Vagina (tissue), 2 donors: ENCODE data around the gene SYNE1. TPM values are rescaled to one million over a fixed set of nuclear protein-coding genes. Genes with fewer than 3 reads are reported as not detected.

Experiments
- DNase-seq, 2 donors: peaks; one replicate each; pipeline ENCODE4 v3.0.0-alpha.2; 2017; ENCODE audit errors: extremely low spot score in 2 of 2
- H3K27ac ChIP-seq: fragments of 200-600 bp; sonication (generic); one replicate; pipeline ENCODE4 v1.5.1; 2019
- H3K27me3 ChIP-seq: fragments of 200-600 bp; sonication (generic); one replicate; pipeline ENCODE4 v1.5.1; 2019
- H3K36me3 ChIP-seq, 2 donors: fragments of 200-600 bp; sonication (generic); one replicate each; pipeline ENCODE4 v1.5.1; 2017 to 2019
- H3K4me1 ChIP-seq: fragments of 200-600 bp; sonication (generic); one replicate; pipeline ENCODE4 v1.5.1; 2019
- H3K4me3 ChIP-seq, 2 donors: fragments of 200-600 bp; sonication (generic); 1 replicate in 1 of 2; 2 replicates in 1 of 2; pipeline ENCODE4 v1.5.1; 2016 to 2019
- H3K9me3 ChIP-seq: fragments of 200-600 bp; sonication (generic); one replicate; pipeline ENCODE4 v1.5.1; 2019
- POLR2A ChIP-seq, 2 donors: fragments of 450-650 bp; IDR thresholded peaks; one replicate each; pipeline ENCODE4 v1.6.1; 2017; ENCODE audit warnings: antibody characterized with exemption in 2 of 2, mild to moderate bottlenecking in 2 of 2, moderate library complexity in 2 of 2
- POLR2AphosphoS5 ChIP-seq, 2 donors: sonication (generic); formaldehyde crosslinking; IDR thresholded peaks; one replicate each; pipeline ENCODE4 v1.9.0; 2017; ENCODE audit warnings: antibody characterized with exemption in 2 of 2, mild to moderate bottlenecking in 2 of 2, low read depth in 1 of 2; ENCODE audit not compliant: insufficient read depth in 1 of 2
- intact Hi-C: fragments of 100-400 bp; cut with DNase I; formaldehyde crosslinking; loops from one replicate; pipeline ENCODE4 v1.15.1; 2023
- total RNA-seq: library from RNA; depleted of rRNA; stranded (reverse); fragments of >200 nt; gene quantifications from one replicate; pipeline ENCODE4 v1.2.3, GENCODE V29; 2016
- TF ChIP-seq, protein P1 (sequence below), 3 experiments: fragments of 450-650 bp in 2 of 3; fragments of 200-600 bp in 1 of 3; sonication (generic) in 1 of 3; IDR thresholded peaks; one replicate each; pipeline ENCODE4 v1.5.1; 2017 to 2019; ENCODE audit warnings: antibody characterized with exemption in 3 of 3, mild to moderate bottlenecking in 2 of 3, moderate library complexity in 2 of 3

SYNE1 gene
- total RNA-seq, 1 donor from 2014 or later: 81.5 TPM

DNA sequence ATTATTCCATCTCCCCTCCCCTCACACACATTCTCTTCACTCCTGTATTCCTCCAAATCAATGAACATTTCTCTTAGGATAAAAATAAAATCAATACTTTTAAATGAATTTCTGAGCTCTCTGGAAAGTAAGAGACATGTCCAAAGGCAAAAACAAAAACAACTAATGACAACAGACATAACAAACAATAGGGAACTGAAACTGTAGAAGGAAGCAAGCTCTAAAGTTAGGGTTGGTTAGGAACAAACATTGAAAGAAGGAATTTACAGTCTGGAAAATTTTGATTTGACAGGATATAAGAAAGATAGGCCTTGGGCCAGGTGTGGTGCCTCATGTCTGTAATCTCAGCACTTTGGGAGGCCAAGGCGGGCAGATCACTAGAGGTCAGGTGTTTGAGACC is 43.0 kb upstream of the SYNE1 start:
- intact Hi-C loops: no loop called here
- Histone ChIP-seq H3K4me3 (no peak overlapping the region), H3K9me3 (no peaks in the 10 kb centered on the region), H3K27ac (no peak overlapping the region), H3K36me3 (no peaks in the 10 kb centered on the region), H3K4me1 (no peaks in the 10 kb centered on the region), H3K27me3 (no peaks in the 10 kb centered on the region)
- DNase-seq: no peak
- no peak for TF ChIP-seq POLR2AphosphoS5 (IDR thresholded peaks at IDR 0.05; ENCODE audit: insufficient read depth in 1 of 2, low read depth in 1 of 2)
- no peak for TF ChIP-seq POLR2A (IDR thresholded peaks at IDR 0.05)
- TF ChIP-seq, protein P1, sequence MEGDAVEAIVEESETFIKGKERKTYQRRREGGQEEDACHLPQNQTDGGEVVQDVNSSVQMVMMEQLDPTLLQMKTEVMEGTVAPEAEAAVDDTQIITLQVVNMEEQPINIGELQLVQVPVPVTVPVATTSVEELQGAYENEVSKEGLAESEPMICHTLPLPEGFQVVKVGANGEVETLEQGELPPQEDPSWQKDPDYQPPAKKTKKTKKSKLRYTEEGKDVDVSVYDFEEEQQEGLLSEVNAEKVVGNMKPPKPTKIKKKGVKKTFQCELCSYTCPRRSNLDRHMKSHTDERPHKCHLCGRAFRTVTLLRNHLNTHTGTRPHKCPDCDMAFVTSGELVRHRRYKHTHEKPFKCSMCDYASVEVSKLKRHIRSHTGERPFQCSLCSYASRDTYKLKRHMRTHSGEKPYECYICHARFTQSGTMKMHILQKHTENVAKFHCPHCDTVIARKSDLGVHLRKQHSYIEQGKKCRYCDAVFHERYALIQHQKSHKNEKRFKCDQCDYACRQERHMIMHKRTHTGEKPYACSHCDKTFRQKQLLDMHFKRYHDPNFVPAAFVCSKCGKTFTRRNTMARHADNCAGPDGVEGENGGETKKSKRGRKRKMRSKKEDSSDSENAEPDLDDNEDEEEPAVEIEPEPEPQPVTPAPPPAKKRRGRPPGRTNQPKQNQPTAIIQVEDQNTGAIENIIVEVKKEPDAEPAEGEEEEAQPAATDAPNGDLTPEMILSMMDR (IDR thresholded peaks at IDR 0.05): no peak

DNA sequence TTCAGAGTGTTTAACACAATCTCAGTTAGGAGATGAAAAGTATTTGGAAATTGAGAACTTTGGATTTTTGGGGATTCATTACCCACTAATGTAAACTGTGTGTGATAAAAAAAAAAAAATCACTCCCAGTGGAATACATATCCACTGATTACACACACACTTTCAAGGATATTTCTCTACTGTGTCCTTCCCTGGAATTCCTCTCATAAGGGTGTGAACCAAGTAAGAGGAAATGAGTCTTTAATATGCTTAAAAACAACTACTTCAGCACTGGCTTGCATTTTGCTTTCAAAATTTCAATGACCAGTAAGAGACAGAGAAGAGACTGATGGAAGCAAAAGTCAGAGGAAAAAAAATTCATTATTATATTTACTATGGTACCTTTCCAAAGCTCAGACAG is 36.1 kb upstream of the SYNE1 start:
- no peak overlapping the region for H3K27ac ChIP-seq
- intact Hi-C loops: no loop called here

DNA sequence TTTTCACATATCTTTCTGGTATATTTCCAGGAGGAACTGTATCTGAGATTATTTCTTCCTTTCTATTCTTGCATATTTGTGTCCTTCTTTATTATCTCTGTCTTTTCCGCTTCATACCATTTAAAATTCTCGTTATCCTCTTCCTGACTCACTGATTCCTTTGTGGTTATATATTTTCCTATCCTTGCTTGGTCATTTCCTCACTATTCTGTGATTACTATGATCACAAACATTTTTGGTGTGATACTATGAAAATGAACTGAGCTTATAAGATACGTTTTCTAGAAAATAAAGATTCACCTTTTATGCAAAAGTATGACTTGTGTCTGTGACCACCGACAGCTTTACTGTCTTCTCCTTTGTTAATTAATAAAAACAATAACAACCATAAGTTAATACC is 34.0 kb upstream of the SYNE1 start:
- TF ChIP-seq POLR2AphosphoS5 (IDR thresholded peaks at IDR 0.05; ENCODE audit: insufficient read depth in 1 of 2, low read depth in 1 of 2): no peak
- no peak for TF ChIP-seq POLR2A (IDR thresholded peaks at IDR 0.05)
- TF ChIP-seq, protein P1 (IDR thresholded peaks at IDR 0.05): no peak
- intact Hi-C loops: no loop called here

More for the DNA sequence above, 36.1 kb upstream of the SYNE1 start:
- H3K27me3 ChIP-seq: no peaks in the 10 kb centered on the region
- no peak overlapping the region for H3K4me3 ChIP-seq
- no peaks in the 10 kb centered on the region for H3K36me3 ChIP-seq
- TF ChIP-seq POLR2AphosphoS5 (IDR thresholded peaks at IDR 0.05; ENCODE audit: insufficient read depth in 1 of 2, low read depth in 1 of 2): no peak
- TF ChIP-seq, protein P1 (IDR thresholded peaks at IDR 0.05): no peak
- TF ChIP-seq POLR2A (IDR thresholded peaks at IDR 0.05): no peak
- H3K9me3 ChIP-seq: no peaks in the 10 kb centered on the region
- no peak for DNase-seq
- no peaks in the 10 kb centered on the region for H3K4me1 ChIP-seq

DNA sequence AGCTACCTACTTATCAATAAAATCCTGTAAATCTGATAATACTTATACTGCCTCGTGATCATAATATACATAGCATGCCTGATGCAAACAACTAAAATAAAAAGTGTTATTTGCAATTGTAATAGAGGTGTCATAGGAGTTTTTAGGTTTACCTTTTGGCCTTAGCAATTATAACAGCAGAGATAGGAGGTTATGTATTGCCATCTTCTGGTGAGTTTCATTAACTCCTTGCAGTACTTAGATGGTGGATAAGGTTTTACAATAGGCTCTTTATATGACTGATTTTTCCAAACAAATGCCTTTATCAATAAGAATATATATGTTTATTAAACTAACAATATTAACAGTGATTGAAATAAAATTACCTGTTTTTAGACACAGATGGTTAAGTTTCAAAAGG is 32.7 kb upstream of the SYNE1 start:
- Histone ChIP-seq H3K9me3 (no peaks in the 10 kb centered on the region), H3K4me1 (no peaks in the 10 kb centered on the region), H3K27me3 (no peaks in the 10 kb centered on the region), H3K4me3 (no peak overlapping the region), H3K27ac (no peak overlapping the region), H3K36me3 (no peaks in the 10 kb centered on the region)
- no peak for DNase-seq
- intact Hi-C loops: loop anchor here (5.0 kb wide), 1 partner anchor 118 kb away; no protein-coding TSS in a partner anchor
- TF ChIP-seq, protein P1 (IDR thresholded peaks at IDR 0.05): peak; percentile 9 to 41 (median 32)
- TF ChIP-seq POLR2AphosphoS5 (IDR thresholded peaks at IDR 0.05; ENCODE audit: insufficient read depth in 1 of 2, low read depth in 1 of 2): no peak
- no peak for TF ChIP-seq POLR2A (IDR thresholded peaks at IDR 0.05)

More for the DNA sequence above, 34.0 kb upstream of the SYNE1 start:
- no peaks in the 10 kb centered on the region for H3K27me3 ChIP-seq
- H3K4me3 ChIP-seq: no peak overlapping the region
- H3K9me3 ChIP-seq: no peaks in the 10 kb centered on the region
- DNase-seq: no peak
- H3K27ac ChIP-seq: no peak overlapping the region
- H3K4me1 ChIP-seq: no peaks in the 10 kb centered on the region
- no peaks in the 10 kb centered on the region for H3K36me3 ChIP-seq

DNA sequence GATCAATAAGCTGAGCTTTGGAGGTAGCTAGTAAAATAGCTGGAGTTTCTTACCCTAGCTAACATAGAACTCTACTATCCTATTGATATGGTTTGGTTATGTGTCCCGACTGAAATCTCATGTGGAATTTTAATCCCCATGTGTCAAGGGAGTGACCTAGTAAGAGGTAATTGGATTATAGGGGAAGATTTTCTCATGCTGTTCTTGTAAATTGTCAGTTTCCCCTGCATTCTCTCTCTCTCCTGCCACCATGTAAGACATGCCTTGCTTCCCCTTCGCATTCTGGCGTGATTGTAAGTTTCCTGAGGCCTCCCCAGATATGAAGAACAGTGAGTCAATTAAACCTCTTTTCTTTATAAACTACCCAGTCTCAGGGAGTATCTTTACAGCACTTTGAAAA is 24.6 kb upstream of the SYNE1 start:
- Histone ChIP-seq H3K4me3 (no peak overlapping the region), H3K9me3 (no peaks in the 10 kb centered on the region), H3K4me1 (no peaks in the 10 kb centered on the region), H3K36me3 (no peaks in the 10 kb centered on the region), H3K27ac (no peak overlapping the region), H3K27me3 (no peaks in the 10 kb centered on the region)
- no peak for DNase-seq
- intact Hi-C loops: no loop called here
- TF ChIP-seq POLR2A (IDR thresholded peaks at IDR 0.05): no peak
- TF ChIP-seq POLR2AphosphoS5 (IDR thresholded peaks at IDR 0.05; ENCODE audit: insufficient read depth in 1 of 2, low read depth in 1 of 2): no peak
- TF ChIP-seq, protein P1 (IDR thresholded peaks at IDR 0.05): no peak
